IMR-90 (cell line): Measurements from ENCODE around the gene CALN1. TPM values are rescaled to one million over a fixed set of nuclear protein-coding genes. Genes with fewer than 3 reads are reported as not detected.

ENCODE experiments used
- ATAC-seq: fragments of 200-7000 bp; cut with Tn5 transposase; 2 replicates; pipeline ENCODE4 v1.9.1; 2020; ENCODE audit warnings: low read depth, mild to moderate bottlenecking, moderate library complexity
- BruUV-seq: library from RNA; stranded (reverse); fragments of 400-500 nt; replicated peaks from 2 replicates; lab custom pipeline; 2021; lab: Mats Ljungman, UMichigan
- CTCF ChIA-PET: fragments of 300-600 bp; formaldehyde crosslinking; extraction: SDS; loops from one replicate; lab custom pipeline; 2021; ENCODE audit warnings: antibody characterized with exemption; lab: Yijun Ruan, JAX
- POLR2A ChIA-PET: fragments of 300-600 bp; sonication (Branson Sonifier 250); formaldehyde crosslinking; loops from one replicate; lab custom pipeline; 2022; ENCODE audit warnings: antibody characterized with exemption; ENCODE audit not compliant: unreplicated experiment; lab: Charles Lee
- DNase-seq: peaks from one replicate; pipeline ENCODE4 v3.0.0; 2013
- H2AFZ ChIP-seq: replicated peaks from 2 replicates; pipeline ENCODE3; 2013; ENCODE audit warnings: low read length, mild to moderate bottlenecking; ENCODE audit not compliant: poor library complexity
- H2AK5ac ChIP-seq: 2 replicates; pipeline ENCODE4 v1.6.1; 2013; ENCODE audit warnings: low read depth, low read length, inconsistent platforms
- H2AK9ac ChIP-seq: replicated peaks from 2 replicates; pipeline ENCODE3; 2013; ENCODE audit warnings: mild to moderate bottlenecking, low read depth, low read length, moderate library complexity; ENCODE audit not compliant: poor library complexity
- H2BK120ac ChIP-seq: 2 replicates; pipeline ENCODE4 v1.6.1; 2013; ENCODE audit warnings: low read depth, low read length, inconsistent platforms
- H2BK15ac ChIP-seq: 3 replicates; pipeline ENCODE4 v1.6.1; 2013; ENCODE audit warnings: low read depth, low read length, inconsistent platforms
- H2BK20ac ChIP-seq: 2 replicates; pipeline ENCODE4 v1.6.1; 2013; ENCODE audit warnings: low read depth, mild to moderate bottlenecking, inconsistent platforms, low read length, moderate library complexity
- H2BK5ac ChIP-seq: 2 replicates; pipeline ENCODE4 v1.6.1; 2013; ENCODE audit warnings: mild to moderate bottlenecking, low read depth, low read length, inconsistent platforms; ENCODE audit not compliant: poor library complexity, severe bottlenecking
- H3K14ac ChIP-seq: replicated peaks from 2 replicates; pipeline ENCODE4 v1.6.1; 2013; ENCODE audit warnings: low read depth, low read length, inconsistent platforms
- H3K18ac ChIP-seq: 2 replicates; pipeline ENCODE4 v1.6.1; 2013; ENCODE audit warnings: low read depth, low read length, control low read depth
- H3K23ac ChIP-seq: 2 replicates; pipeline ENCODE4 v1.6.1; 2013; ENCODE audit warnings: low read depth, low read length, inconsistent platforms
- H3K27ac ChIP-seq: 2 replicates; pipeline ENCODE4 v1.5.1; 2013; ENCODE audit warnings: mild to moderate bottlenecking, control low read depth, low read length; ENCODE audit not compliant: insufficient read depth
- H3K27me3 ChIP-seq: 2 replicates; pipeline ENCODE4 v1.6.1; 2013; ENCODE audit warnings: low read length; ENCODE audit not compliant: control insufficient read depth, insufficient read depth
- H3K36me3 ChIP-seq: 2 replicates; pipeline ENCODE4 v1.6.1; 2013; ENCODE audit warnings: low read length, mixed read lengths; ENCODE audit not compliant: control insufficient read depth, insufficient read depth
- H3K4ac ChIP-seq: 2 replicates; pipeline ENCODE4 v1.6.1; 2013; ENCODE audit warnings: low read depth, low read length, inconsistent platforms
- H3K4me1 ChIP-seq: 2 replicates; pipeline ENCODE4 v1.6.1; 2013; ENCODE audit warnings: low read length, mixed read lengths; ENCODE audit not compliant: control insufficient read depth, insufficient read depth
- H3K4me2 ChIP-seq: 2 replicates; pipeline ENCODE4 v1.6.1; 2013; ENCODE audit warnings: low read depth, mild to moderate bottlenecking, control low read depth, low read length, moderate library complexity
- H3K4me3 ChIP-seq: 2 replicates; pipeline ENCODE4 v1.5.1; 2013; ENCODE audit warnings: low read depth, mild to moderate bottlenecking, control low read depth, low read length, moderate library complexity; ENCODE audit not compliant: insufficient read depth
- H3K56ac ChIP-seq: 2 replicates; pipeline ENCODE4 v1.6.1; 2013; ENCODE audit warnings: low read length, inconsistent platforms; ENCODE audit not compliant: insufficient read depth; ENCODE audit errors: extremely low read depth
- H3K79me1 ChIP-seq, 2 experiments: 2 replicates each; pipeline ENCODE4 v1.6.1; 2013; ENCODE audit warnings: low read length in 2 of 2, inconsistent platforms in 1 of 2, low read depth in 1 of 2
- H3K9ac ChIP-seq: 2 replicates; pipeline ENCODE4 v1.6.1; 2013; ENCODE audit warnings: low read depth, low read length, control low read depth
- H3K9me1 ChIP-seq: 2 replicates; pipeline ENCODE4 v1.6.1; 2013; ENCODE audit warnings: low read length, inconsistent platforms; ENCODE audit not compliant: insufficient read depth
- H3K9me3 ChIP-seq: 2 replicates; pipeline ENCODE4 v1.6.1; 2013; ENCODE audit warnings: low read length; ENCODE audit not compliant: control insufficient read depth, insufficient read depth
- H4K20me1 ChIP-seq: 2 replicates; pipeline ENCODE4 v1.6.1; 2013; ENCODE audit warnings: low read length, inconsistent platforms; ENCODE audit not compliant: insufficient read depth
- H4K5ac ChIP-seq: 2 replicates; pipeline ENCODE4 v1.6.1; 2013; ENCODE audit warnings: mild to moderate bottlenecking, low read depth, low read length, control low read depth
- H4K8ac ChIP-seq, 2 experiments: 2 replicates each; pipeline ENCODE4 v1.6.1; 2013; ENCODE audit warnings: low read depth in 2 of 2, low read length in 2 of 2, control low read depth in 1 of 2, inconsistent platforms in 1 of 2
- H4K91ac ChIP-seq: 2 replicates; pipeline ENCODE4 v1.6.1; 2013; ENCODE audit warnings: low read depth, low read length, inconsistent platforms; ENCODE audit not compliant: insufficient read depth
- BHLHE40 ChIP-seq: fragments of 150-350 bp; IDR thresholded peaks from 2 replicates; pipeline ENCODE4 v1.6.1; 2016; ENCODE audit warnings: mild to moderate bottlenecking, low read depth, low read length
- CEBPB ChIP-seq: IDR thresholded peaks from 2 replicates; pipeline ENCODE4 v1.6.1; 2012; ENCODE audit warnings: low read depth, low read length, improper control_type of control experiment
- CHD1 ChIP-seq: IDR thresholded peaks from 2 replicates; pipeline ENCODE4 v1.6.1; 2012; ENCODE audit warnings: low read depth, low read length, improper control_type of control experiment
- CTCF ChIP-seq: conservative IDR thresholded peaks from 2 replicates; pipeline ENCODE4 v1.5.1; 2012; ENCODE audit warnings: mild to moderate bottlenecking, low read depth, low read length, improper control_type of control experiment
- MAFK ChIP-seq: IDR thresholded peaks from 2 replicates; pipeline ENCODE4 v1.6.1; 2012; ENCODE audit warnings: low read depth, low read length, improper control_type of control experiment
- MAZ ChIP-seq: IDR thresholded peaks from 2 replicates; pipeline ENCODE4 v1.6.1; 2012; ENCODE audit warnings: low read depth, mild to moderate bottlenecking, low read length, improper control_type of control experiment, moderate library complexity, borderline replicate concordance
- NFE2L2 ChIP-seq: fragments of 150-350 bp; IDR thresholded peaks from 2 replicates; pipeline ENCODE4 v1.6.1; 2016; ENCODE audit warnings: low read depth, mild to moderate bottlenecking, low read length
- POLR2A ChIP-seq: IDR thresholded peaks from 2 replicates; pipeline ENCODE4 v1.6.1; 2012; ENCODE audit warnings: mild to moderate bottlenecking, low read depth, low read length
- RFX5 ChIP-seq: IDR thresholded peaks from 2 replicates; pipeline ENCODE4 v1.8.0; 2012; ENCODE audit warnings: low read depth, mild to moderate bottlenecking, low read length, moderate library complexity
- WGBS, 2 experiments: methylation state at CpG; one replicate each; pipeline versions ENCODE4 v1.1.5 to v1.1.7; 2013; ENCODE audit warnings: missing lambda C conversion rate in 2 of 2; ENCODE audit not compliant: insufficient read length in 1 of 2; ENCODE audit errors: extremely low coverage in 2 of 2; 5-methylcytosine and 5-hydroxymethylcytosine counted together
- dilution Hi-C: fragments of 300-500 bp; cut with HindIII; formaldehyde crosslinking; loops from one replicate; pipeline ENCODE4 v1.14.3; 2018; ENCODE audit warnings: low sequenced_read_pairs; ENCODE audit not compliant: unreplicated experiment
- in situ Hi-C: fragments of 300-500 bp; cut with MboI; formaldehyde crosslinking; loops from 3 replicates; pipeline ENCODE4 v1.14.3; 2019; ENCODE audit warnings: low sequenced_read_pairs, inconsistent platforms, mixed read lengths
- intact Hi-C: fragments of 100-400 bp; cut with micrococcal nuclease; formaldehyde crosslinking; loops from 2 replicates; pipeline ENCODE4 v1.10.0; 2022
- polyA plus RNA-seq, 3 experiments: library from polyadenylated mRNA; depleted of rRNA; stranded (reverse); fragments of >200 nt; gene quantifications; 2 replicates each; pipeline ENCODE4 v1.2.3, GENCODE V29; 2012; ENCODE audit warnings: low replicate concordance in 1 of 3
- total RNA-seq: library from RNA; depleted of rRNA; stranded (reverse); fragments of >200 nt; gene quantifications from 2 replicates; pipeline ENCODE4 v1.2.3, GENCODE V29; 2012

CALN1 gene
- total and polyA plus RNA-seq, 2 of the 4 experiments (the other 2 are of a cell fraction): not detected

- H2AK9ac ChIP-seq: no peak overlapping the region
These were observed 5.2 kb downstream of the CALN1 start for GRCh38 chr7:72406820-72407403.

More at GRCh38 chr7:72406820-72407403, 5.2 kb downstream of the CALN1 start:
- Histone ChIP-seq H2BK120ac (no peak overlapping the region), H2BK5ac (no peak overlapping the region), H3K4me1 (no peaks in the 10 kb centered on the region), H4K5ac (no peak overlapping the region), H3K4me3 (no peak overlapping the region), H2AFZ (no peak overlapping the region), H3K9ac (no peak overlapping the region), H3K23ac (no peak overlapping the region), H3K4me2 (no peak overlapping the region), H2BK20ac (no peak overlapping the region), H3K36me3 (no peaks in the 10 kb centered on the region), H3K14ac (no peak overlapping the region), H4K20me1 (no peaks in the 10 kb centered on the region), H3K79me1 (no peaks in the 10 kb centered on the region), H3K56ac (no peak overlapping the region), H3K9me3 (peaks cover 29% of the 10 kb centered on the region), H3K4ac (no peak overlapping the region), H4K8ac (no peak overlapping the region), H3K27me3 (no peaks in the 10 kb centered on the region), H3K27ac (no peak overlapping the region), H3K9me1 (no peaks in the 10 kb centered on the region), H2AK5ac (no peak overlapping the region), H3K18ac (no peak overlapping the region), H4K91ac (no peak overlapping the region), H2BK15ac (no peak overlapping the region)
- intact Hi-C loops (no loop called here), dilution Hi-C loops (no loop called here), in situ Hi-C loops (no loop called here)
- ChIA-PET CTCF (no interaction called here), POLR2A (no interaction called here)
- TF ChIP-seq CHD1: no peak
- TF ChIP-seq CTCF: no peak
- no peak for TF ChIP-seq CEBPB
- TF ChIP-seq RFX5: no peak
- no peak for TF ChIP-seq POLR2A
- TF ChIP-seq MAZ: no peak
- no peak for TF ChIP-seq BHLHE40
- no peak for TF ChIP-seq MAFK
- TF ChIP-seq NFE2L2: no peak
- no peak for DNase-seq
- no CpG with 5 or more reads among the region's 4 CpGs for WGBS, 2 experiments
- no peak for ATAC-seq
- BruUV-seq: no TSS peak
